SK-N-SH (cell line): Measurements from ENCODE around the gene MALT1. TPM values are rescaled to one million over a fixed set of nuclear protein-coding genes. Genes with fewer than 3 reads are reported as not detected.

ENCODE experiments used
- CTCF ChIA-PET: fragments of 300-600, 350-600 bp; formaldehyde crosslinking; extraction: SDS; loops from one replicate; lab custom pipeline; 2021; lab: Yijun Ruan, JAX
- POLR2A ChIA-PET: fragments of 350-600 bp; sonication (Branson Sonifier 250); formaldehyde crosslinking; extraction: SDS; loops from one replicate; lab custom pipeline; 2020; ENCODE audit warnings: antibody characterized with exemption, inconsistent platforms; lab: Yijun Ruan, JAX
- DNase-seq: peaks from one replicate; pipeline ENCODE4 v3.0.0; 2012
- H2AFZ ChIP-seq: fragments of 200-600 bp; sonication (generic); 2 replicates; pipeline ENCODE4 v1.8.1; 2016; ENCODE audit warnings: antibody characterized with exemption, mild to moderate bottlenecking, low read depth
- H3F3A ChIP-seq: fragments of 200-600 bp; sonication (generic); replicated peaks from 2 replicates; pipeline ENCODE3; 2016; ENCODE audit warnings: antibody characterized with exemption, mild to moderate bottlenecking; ENCODE audit not compliant: insufficient read depth
- H3K27ac ChIP-seq, 2 experiments: fragments of 200-500 bp in 1 of 2; fragments of 200-600 bp in 1 of 2; sonication (Bioruptor generic) in 1 of 2; sonication (generic), shearing (Covaris generic) in 1 of 2; 2 replicates each; pipeline versions ENCODE4 v1.5.1 to v1.6.1; 2014 to 2016; ENCODE audit warnings: low read depth in 2 of 2, inconsistent platforms in 1 of 2, low read length in 1 of 2, mild to moderate bottlenecking in 1 of 2, mixed read lengths in 1 of 2
- H3K27me3 ChIP-seq: fragments of 200-600 bp; sonication (generic), shearing (Covaris generic); 2 replicates; pipeline ENCODE4 v1.6.1; 2016; ENCODE audit warnings: mixed run types; ENCODE audit not compliant: insufficient read depth
- H3K36me3 ChIP-seq, 2 experiments: fragments of 200-500 bp in 1 of 2; fragments of 200-600 bp in 1 of 2; sonication (Bioruptor generic) in 1 of 2; sonication (generic) in 1 of 2; replicated peaks in 1 of 2; 2 replicates each; pipeline versions ENCODE3 to v1.5.1; 2014 to 2016; ENCODE audit warnings: low read length in 1 of 2, mild to moderate bottlenecking in 1 of 2; ENCODE audit not compliant: insufficient read depth in 2 of 2, control insufficient read depth in 1 of 2
- H3K4me1 ChIP-seq, 2 experiments: fragments of 200-500 bp in 1 of 2; fragments of 200-600 bp in 1 of 2; sonication (Bioruptor generic) in 1 of 2; sonication (generic), shearing (Covaris generic) in 1 of 2; 2 replicates each; pipeline versions ENCODE4 v1.5.1 to v1.6.1; 2014 to 2016; ENCODE audit warnings: low read depth in 1 of 2, low read length in 1 of 2, mixed run types in 1 of 2; ENCODE audit not compliant: insufficient read depth in 2 of 2, control insufficient read depth in 1 of 2
- H3K4me2 ChIP-seq: fragments of 200-600 bp; sonication (generic), shearing (Covaris generic); 2 replicates; pipeline ENCODE4 v1.6.1; 2017; ENCODE audit warnings: mixed run types
- H3K4me3 ChIP-seq, 2 experiments: fragments of 200-500 bp in 1 of 2; fragments of 200-600 bp in 1 of 2; sonication (Bioruptor generic) in 1 of 2; sonication (generic), shearing (Covaris generic) in 1 of 2; 2 replicates each; pipeline versions ENCODE4 v1.5.1 to v1.8.1; 2014 to 2016; ENCODE audit warnings: low read depth in 2 of 2, inconsistent platforms in 1 of 2, low read length in 1 of 2, mild to moderate bottlenecking in 1 of 2, mixed read lengths in 1 of 2, moderate library complexity in 1 of 2
- H3K79me2 ChIP-seq: fragments of 200-600 bp; sonication (generic); 2 replicates; pipeline ENCODE4 v1.8.1; 2017; ENCODE audit warnings: mild to moderate bottlenecking; ENCODE audit not compliant: insufficient read depth
- H3K9ac ChIP-seq: fragments of 200-600 bp; sonication (generic); 2 replicates; pipeline ENCODE4 v1.6.1; 2017; ENCODE audit warnings: mixed run types
- H3K9me2 ChIP-seq: fragments of 200-600 bp; sonication (generic); 2 replicates; pipeline ENCODE4 v1.6.1; 2017; ENCODE audit warnings: mixed run types
- H3K9me3 ChIP-seq: fragments of 200-600 bp; sonication (generic); 2 replicates; pipeline ENCODE4 v1.6.1; 2017; ENCODE audit warnings: mixed run types, mild to moderate bottlenecking, moderate library complexity
- H4K20me1 ChIP-seq: fragments of 200-600 bp; sonication (generic); 2 replicates; pipeline ENCODE4 v1.6.1; 2017; ENCODE audit warnings: mild to moderate bottlenecking, mixed run types; ENCODE audit not compliant: insufficient read depth
- CHD2 ChIP-seq: fragments of 150-350 bp; IDR thresholded peaks from 2 replicates; pipeline ENCODE4 v1.6.1; 2018; ENCODE audit warnings: low read length; ENCODE audit not compliant: partially characterized antibody
- CTCF ChIP-seq: fragments of 200-600 bp; sonication (generic); IDR thresholded peaks from 2 replicates; pipeline ENCODE4 v1.6.1; 2017; ENCODE audit warnings: antibody characterized with exemption, mild to moderate bottlenecking, moderate library complexity
- FOSL2 ChIP-seq: IDR thresholded peaks from 2 replicates; pipeline ENCODE4 v1.4.0; 2012; ENCODE audit warnings: low read depth, mild to moderate bottlenecking, moderate library complexity, borderline replicate concordance
- FOXJ3 ChIP-seq: sonication (generic); formaldehyde crosslinking; IDR thresholded peaks from 2 replicates; pipeline ENCODE4 v1.5.1; 2020; ENCODE audit warnings: mild to moderate bottlenecking, missing genetic modification reagents
- GATA2 ChIP-seq: sonication (generic); formaldehyde crosslinking; IDR thresholded peaks from 2 replicates; pipeline ENCODE4 v1.5.0; 2020; ENCODE audit warnings: mild to moderate bottlenecking, missing genetic modification reagents
- IRF3 ChIP-seq: fragments of 150-350 bp; IDR thresholded peaks from 2 replicates; pipeline ENCODE4 v1.6.1; 2016; ENCODE audit warnings: mild to moderate bottlenecking, low read depth, low read length
- PBX3 ChIP-seq: IDR thresholded peaks from 2 replicates; pipeline ENCODE4; 2012
- RFX5 ChIP-seq: IDR thresholded peaks from 2 replicates; pipeline ENCODE4 v1.6.1; 2012; ENCODE audit warnings: mild to moderate bottlenecking, improper control_type of control experiment, low read length
- RXRA ChIP-seq: IDR thresholded peaks from 2 replicates; pipeline ENCODE4 v1.4.0; 2012; ENCODE audit warnings: low read depth, mild to moderate bottlenecking, borderline replicate concordance
- SIN3A ChIP-seq: IDR thresholded peaks from 2 replicates; pipeline ENCODE4 v1.6.1; 2012; ENCODE audit warnings: low read depth, mild to moderate bottlenecking, low read length, moderate library complexity, borderline replicate concordance
- SMC3 ChIP-seq: IDR thresholded peaks from 2 replicates; pipeline ENCODE4 v1.6.1; 2012; ENCODE audit warnings: low read depth, low read length, improper control_type of control experiment
- TAF1 ChIP-seq: IDR thresholded peaks from 2 replicates; pipeline ENCODE4 v1.6.1; 2012; ENCODE audit warnings: low read depth, mild to moderate bottlenecking, low read length, moderate library complexity, borderline replicate concordance
- TCF12 ChIP-seq: IDR thresholded peaks from 2 replicates; pipeline ENCODE4 v1.4.0; 2012
- TEAD4 ChIP-seq: IDR thresholded peaks from 2 replicates; pipeline ENCODE4 v1.4.0; 2012; ENCODE audit warnings: mild to moderate bottlenecking, borderline replicate concordance; ENCODE audit not compliant: insufficient read depth
- USF1 ChIP-seq: IDR thresholded peaks from 2 replicates; pipeline ENCODE4 v1.4.0; 2012; ENCODE audit warnings: low read depth, borderline replicate concordance
- WGBS: methylation state at CpG from one replicate; pipeline ENCODE4 v1.1.6; 2017; ENCODE audit warnings: low lambda C conversion rate; 5-methylcytosine and 5-hydroxymethylcytosine counted together
- polyA plus RNA-seq, 3 experiments: library from polyadenylated mRNA; depleted of rRNA; stranded (reverse); fragments of >200 nt; gene quantifications; 2 replicates each; pipeline ENCODE4 v1.2.3, GENCODE V29; 2012

MALT1 gene
- polyA plus RNA-seq, 1 of the 3 experiments (the other 2 are of a cell fraction): 6.6 TPM

- POLR2A ChIA-PET: no interaction called here
- H4K20me1 ChIP-seq: no peaks in the 10 kb centered on the region
- TF ChIP-seq USF1: no peak
- TF ChIP-seq FOSL2: no peak
- no peak for TF ChIP-seq IRF3
- no peak for TF ChIP-seq RXRA
- TF ChIP-seq SMC3: no peak
- no peak for TF ChIP-seq CTCF
- no peak for TF ChIP-seq TEAD4
- TF ChIP-seq TCF12: no peak
- no peak for TF ChIP-seq SIN3A
- TF ChIP-seq FOXJ3: no peak
- no peak for TF ChIP-seq GATA2 (CRISPR knock-in tag)
- TF ChIP-seq TAF1: no peak
- no peak for TF ChIP-seq PBX3
- TF ChIP-seq RFX5: no peak
- TF ChIP-seq CHD2: no peak
- no peaks in the 10 kb centered on the region for H3F3A ChIP-seq
- no peak for DNase-seq
- H3K9me3 ChIP-seq: no peaks in the 10 kb centered on the region
- H3K36me3 ChIP-seq: no peaks in the 10 kb centered on the region
- H3K27ac ChIP-seq: no peak overlapping the region
- H3K4me2 ChIP-seq: no peak overlapping the region
- H3K4me3 ChIP-seq: no peak overlapping the region
- H3K4me1 ChIP-seq: no peaks in the 10 kb centered on the region; a peak in 1 of 4 replicates
- no peaks in the 10 kb centered on the region for H3K27me3 ChIP-seq
- no peaks in the 10 kb centered on the region for H3K79me2 ChIP-seq
- no peak overlapping the region for H2AFZ ChIP-seq
- CTCF ChIA-PET: no interaction called here
- no peaks in the 10 kb centered on the region for H3K9me2 ChIP-seq
- H3K9ac ChIP-seq: no peak overlapping the region
- WGBS: 94% methylated on average over 9 of the region's 9 CpGs
Measured at GRCh38 chr18:58660915-58661314, 10.3 kb upstream of the MALT1 start.
